ENCODE data around the gene SSBP3.

SSBP3 gene

DNA sequence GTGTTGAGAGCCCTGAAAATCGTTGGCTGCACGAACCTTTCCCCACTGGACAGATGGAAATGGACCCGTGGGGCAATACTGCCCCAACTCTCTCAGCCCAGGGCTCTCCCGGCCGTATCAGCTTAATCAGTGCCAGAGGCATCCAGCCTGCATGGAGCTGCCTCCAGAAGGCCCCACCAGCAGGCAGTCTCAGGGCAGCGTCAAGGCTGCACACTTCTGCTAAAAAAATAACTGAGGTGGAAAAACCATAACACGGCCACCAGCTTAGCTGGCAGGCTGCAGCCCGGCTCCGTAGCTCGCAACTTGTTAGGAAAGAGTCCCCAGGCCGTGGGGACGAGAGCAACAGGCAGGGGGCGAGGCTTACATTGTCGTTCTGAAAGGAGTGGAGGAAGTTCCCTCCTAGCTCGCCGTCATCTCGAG lies 178.3 kb downstream of the SSBP3 start:
- H3K36me3 ChIP-seq (ENCODE audit: insufficient read depth, insufficient read length, low read length) = peaks cover 49% of the 10 kb centered on the region
- 0 out of 2 replicates have a peak, but pooled peaks cover 8% of the 10 kb centered on the region for H3K9me3 ChIP-seq (ENCODE audit: insufficient read depth, low read length)
- no peaks in the 10 kb centered on the region for H3K27me3 ChIP-seq (ENCODE audit: insufficient read depth, insufficient read length)
- TF ChIP-seq YY1 (IDR thresholded peaks at IDR 0.05; ENCODE audit: insufficient read depth, insufficient read length) (no peak), ZNF274 (IDR thresholded peaks at IDR 0.05; ENCODE audit: low read depth, low read length) (no peak), SUZ12 (IDR thresholded peaks at IDR 0.05; ENCODE audit: extremely low read depth, insufficient read depth, insufficient read length) (no peak)
- H3K9ac ChIP-seq (ENCODE audit: insufficient read length, low read depth) = peak overlapping the region; percentile 46
- H3K4me1 ChIP-seq (ENCODE audit: insufficient read depth, insufficient read length) = peaks cover 53% of the 10 kb centered on the region
- H3K4me3 ChIP-seq (ENCODE audit: insufficient read length, low read depth) = no peak overlapping the region
- peak; percentile 47 for DNase-seq (ENCODE audit: low read depth, low spot score)

DNA sequence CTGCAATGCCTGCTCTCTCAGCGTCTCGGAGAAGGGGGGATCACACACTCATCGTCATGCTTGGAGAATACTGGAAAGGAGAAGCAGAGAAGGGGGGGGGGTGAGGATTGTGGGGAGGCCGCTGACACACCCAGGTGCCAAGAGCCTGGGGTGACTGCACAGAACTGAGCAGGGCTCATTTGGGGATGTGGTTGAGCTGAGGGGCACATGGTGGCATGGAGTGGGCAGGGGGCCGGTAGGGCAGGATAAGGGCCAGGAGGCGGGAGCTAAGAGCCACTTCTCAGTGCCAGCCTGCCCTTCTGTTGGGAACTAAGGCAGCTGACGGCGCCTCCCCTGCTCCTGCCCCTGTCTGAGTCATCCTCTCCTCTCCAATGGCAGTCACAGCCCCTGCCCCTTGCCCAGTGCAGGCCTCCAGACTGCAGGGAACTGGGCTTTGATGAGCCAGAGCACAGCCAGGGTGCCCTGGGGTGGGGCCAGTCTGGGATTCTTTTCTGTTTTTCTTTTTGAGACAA lies 179.0 kb downstream of the SSBP3 start:
- Histone ChIP-seq H3K36me3 (ENCODE audit: insufficient read depth, insufficient read length, low read length) (peaks cover 49% of the 10 kb centered on the region), H3K9ac (ENCODE audit: insufficient read length, low read depth) (peak overlapping the region; percentile 57), H3K4me1 (ENCODE audit: insufficient read depth, insufficient read length) (peaks cover 59% of the 10 kb centered on the region), H3K27me3 (ENCODE audit: insufficient read depth, insufficient read length) (no peaks in the 10 kb centered on the region), H3K9me3 (ENCODE audit: insufficient read depth, low read length) (0 out of 2 replicates have a peak, but pooled peaks cover 4% of the 10 kb centered on the region), H3K4me3 (ENCODE audit: insufficient read length, low read depth) (no peak overlapping the region)
- no peak for DNase-seq (ENCODE audit: low read depth, low spot score)
- TF ChIP-seq YY1 (IDR thresholded peaks at IDR 0.05; ENCODE audit: insufficient read depth, insufficient read length) = no peak
- TF ChIP-seq SUZ12 (IDR thresholded peaks at IDR 0.05; ENCODE audit: extremely low read depth, insufficient read depth, insufficient read length) = no peak
- no peak for TF ChIP-seq ZNF274 (IDR thresholded peaks at IDR 0.05; ENCODE audit: low read depth, low read length)

DNA sequence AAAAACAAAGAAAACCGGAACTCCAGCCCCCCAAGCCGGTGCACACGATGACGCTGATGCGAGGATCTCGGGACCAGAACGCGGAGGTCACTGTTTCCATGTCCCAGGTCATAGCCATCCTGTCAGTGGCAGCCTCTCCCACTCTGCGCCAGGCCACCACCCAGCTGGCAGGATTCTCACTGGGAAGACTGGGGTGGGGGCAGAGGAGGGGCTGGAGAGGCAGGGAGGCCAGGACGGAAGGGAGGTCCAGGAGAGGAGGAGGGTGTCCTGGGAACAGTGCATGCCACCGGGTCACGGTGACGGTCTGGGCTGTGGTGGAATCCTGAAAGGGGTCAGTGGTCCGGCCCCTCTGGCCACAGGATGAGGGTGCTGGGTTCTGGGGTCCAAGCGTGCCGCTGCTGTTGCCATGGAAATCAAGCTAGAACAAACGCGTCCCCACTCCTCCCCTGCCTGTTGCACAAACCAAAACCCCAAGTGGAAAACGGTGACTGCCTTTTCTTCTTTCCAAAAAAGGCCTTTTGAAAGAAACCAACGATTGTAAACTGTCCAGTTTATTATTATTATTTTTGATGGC lies 180.1 kb downstream of the SSBP3 start:
- Histone ChIP-seq H3K36me3 (ENCODE audit: insufficient read depth, insufficient read length, low read length) (peaks cover 57% of the 10 kb centered on the region), H3K4me3 (ENCODE audit: insufficient read length, low read depth) (no peak overlapping the region), H3K9ac (ENCODE audit: insufficient read length, low read depth) (no peak overlapping the region), H3K27me3 (ENCODE audit: insufficient read depth, insufficient read length) (no peaks in the 10 kb centered on the region), H3K9me3 (ENCODE audit: insufficient read depth, low read length) (no peaks in the 10 kb centered on the region), H3K4me1 (ENCODE audit: insufficient read depth, insufficient read length) (peaks cover 67% of the 10 kb centered on the region)
- no peak for DNase-seq (ENCODE audit: low read depth, low spot score)
- TF ChIP-seq SUZ12 (IDR thresholded peaks at IDR 0.05; ENCODE audit: extremely low read depth, insufficient read depth, insufficient read length) (no peak), YY1 (IDR thresholded peaks at IDR 0.05; ENCODE audit: insufficient read depth, insufficient read length) (no peak), ZNF274 (IDR thresholded peaks at IDR 0.05; ENCODE audit: low read depth, low read length) (no peak)

DNA sequence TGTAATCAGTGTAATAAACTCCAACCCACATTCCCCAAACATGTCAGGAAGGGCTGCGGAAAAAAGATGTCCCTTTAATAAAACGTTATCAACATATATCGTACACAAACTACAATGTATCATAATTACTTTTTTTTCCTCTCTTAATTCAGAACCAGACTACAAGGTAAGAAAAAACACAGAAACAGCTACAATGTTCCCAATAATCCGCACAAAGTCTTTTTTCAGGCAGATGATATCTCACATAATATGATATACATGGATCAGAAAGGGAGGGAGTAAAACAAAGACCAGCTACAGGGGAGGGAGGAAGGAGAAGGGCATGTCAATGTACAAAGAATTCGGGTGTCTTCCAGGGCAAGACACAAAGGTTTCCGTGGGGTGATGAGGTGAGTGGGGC lies 180.8 kb downstream of the SSBP3 start:
- no peak for DNase-seq (ENCODE audit: low read depth, low spot score)
- Histone ChIP-seq H3K9me3 (ENCODE audit: insufficient read depth, low read length) (no peaks in the 10 kb centered on the region), H3K9ac (ENCODE audit: insufficient read length, low read depth) (no peak overlapping the region), H3K36me3 (ENCODE audit: insufficient read depth, insufficient read length, low read length) (peaks cover 61% of the 10 kb centered on the region), H3K4me3 (ENCODE audit: insufficient read length, low read depth) (no peak overlapping the region), H3K27me3 (ENCODE audit: insufficient read depth, insufficient read length) (no peaks in the 10 kb centered on the region), H3K4me1 (ENCODE audit: insufficient read depth, insufficient read length) (peaks cover 67% of the 10 kb centered on the region)
- TF ChIP-seq ZNF274 (IDR thresholded peaks at IDR 0.05; ENCODE audit: low read depth, low read length) (no peak), YY1 (IDR thresholded peaks at IDR 0.05; ENCODE audit: insufficient read depth, insufficient read length) (no peak), SUZ12 (IDR thresholded peaks at IDR 0.05; ENCODE audit: extremely low read depth, insufficient read depth, insufficient read length) (no peak)

DNA sequence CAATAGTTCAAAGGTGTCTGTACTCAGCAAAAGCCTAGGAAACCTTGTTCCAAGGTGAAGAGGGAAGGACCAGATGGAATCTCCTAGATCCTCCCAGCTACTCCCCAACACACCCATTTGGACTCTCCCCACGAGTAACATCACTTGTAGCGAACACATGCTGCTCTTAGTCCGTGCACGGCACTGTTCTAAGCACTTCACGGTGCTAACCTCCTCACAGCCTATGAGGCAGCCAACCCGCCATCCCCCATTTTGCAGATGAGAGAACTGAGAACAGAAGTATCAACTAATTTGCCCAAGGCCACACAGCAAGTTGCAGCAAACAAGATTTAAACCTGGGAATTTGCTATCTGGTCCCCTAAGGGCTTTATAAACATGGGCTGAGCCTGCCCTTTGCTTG lies 182.0 kb downstream of the SSBP3 start:
- DNase-seq (ENCODE audit: low read depth, low spot score) = no peak
- H3K9ac ChIP-seq (ENCODE audit: insufficient read length, low read depth) = no peak overlapping the region
- peaks cover 64% of the 10 kb centered on the region for H3K36me3 ChIP-seq (ENCODE audit: insufficient read depth, insufficient read length, low read length)
- TF ChIP-seq SUZ12 (IDR thresholded peaks at IDR 0.05; ENCODE audit: extremely low read depth, insufficient read depth, insufficient read length) (no peak), YY1 (IDR thresholded peaks at IDR 0.05; ENCODE audit: insufficient read depth, insufficient read length) (no peak), ZNF274 (IDR thresholded peaks at IDR 0.05; ENCODE audit: low read depth, low read length) (no peak)
- H3K9me3 ChIP-seq (ENCODE audit: insufficient read depth, low read length) = no peaks in the 10 kb centered on the region
- no peaks in the 10 kb centered on the region for H3K27me3 ChIP-seq (ENCODE audit: insufficient read depth, insufficient read length)
- peaks cover 56% of the 10 kb centered on the region for H3K4me1 ChIP-seq (ENCODE audit: insufficient read depth, insufficient read length)
- no peak overlapping the region for H3K4me3 ChIP-seq (ENCODE audit: insufficient read length, low read depth)

DNA sequence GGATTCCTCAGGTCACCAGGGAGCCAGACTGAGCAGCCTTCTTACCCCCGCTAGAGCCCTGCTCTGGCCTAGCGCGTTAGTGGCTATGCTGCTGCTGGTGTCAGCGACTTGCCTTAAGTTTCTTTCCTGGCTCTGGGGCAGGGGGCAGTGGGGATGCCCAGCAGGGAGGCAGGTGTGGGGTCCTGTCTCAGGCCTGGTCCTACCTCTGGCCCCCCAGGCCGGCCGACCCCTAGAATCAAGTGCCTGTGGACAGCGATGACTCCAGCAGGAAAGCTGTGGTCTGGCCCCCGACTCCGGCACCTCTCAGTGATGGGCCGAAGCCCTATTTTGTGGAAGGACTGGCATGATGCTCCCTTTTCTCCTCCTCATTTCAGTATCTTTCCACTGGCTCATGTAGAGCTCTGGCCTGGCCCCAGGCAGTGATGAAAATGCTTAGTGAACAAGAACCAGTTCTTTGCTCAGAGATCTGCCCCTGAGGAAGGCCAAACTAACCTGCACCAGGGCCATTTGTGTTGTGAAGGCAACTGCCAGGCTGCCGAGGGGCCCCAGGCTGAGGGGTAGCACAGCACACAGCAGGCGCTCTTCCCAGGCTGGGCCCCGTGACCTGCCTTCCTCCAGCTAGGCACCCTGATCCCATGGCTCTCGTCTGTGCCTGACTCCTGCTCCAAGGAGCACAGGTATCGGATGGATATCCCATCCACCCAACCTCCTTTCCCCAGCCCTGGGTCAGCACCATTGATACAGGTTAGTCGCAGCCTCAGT lies 182.6 kb downstream of the SSBP3 start:
- no peak for DNase-seq (ENCODE audit: low read depth, low spot score)
- Histone ChIP-seq H3K9ac (ENCODE audit: insufficient read length, low read depth) (no peak overlapping the region), H3K4me3 (ENCODE audit: insufficient read length, low read depth) (no peak overlapping the region), H3K9me3 (ENCODE audit: insufficient read depth, low read length) (no peaks in the 10 kb centered on the region), H3K27me3 (ENCODE audit: insufficient read depth, insufficient read length) (no peaks in the 10 kb centered on the region), H3K36me3 (ENCODE audit: insufficient read depth, insufficient read length, low read length) (peaks cover 64% of the 10 kb centered on the region), H3K4me1 (ENCODE audit: insufficient read depth, insufficient read length) (peaks cover 51% of the 10 kb centered on the region)
- no peak for TF ChIP-seq ZNF274 (IDR thresholded peaks at IDR 0.05; ENCODE audit: low read depth, low read length)
- no peak for TF ChIP-seq SUZ12 (IDR thresholded peaks at IDR 0.05; ENCODE audit: extremely low read depth, insufficient read depth, insufficient read length)
- TF ChIP-seq YY1 (IDR thresholded peaks at IDR 0.05; ENCODE audit: insufficient read depth, insufficient read length) = no peak

DNA sequence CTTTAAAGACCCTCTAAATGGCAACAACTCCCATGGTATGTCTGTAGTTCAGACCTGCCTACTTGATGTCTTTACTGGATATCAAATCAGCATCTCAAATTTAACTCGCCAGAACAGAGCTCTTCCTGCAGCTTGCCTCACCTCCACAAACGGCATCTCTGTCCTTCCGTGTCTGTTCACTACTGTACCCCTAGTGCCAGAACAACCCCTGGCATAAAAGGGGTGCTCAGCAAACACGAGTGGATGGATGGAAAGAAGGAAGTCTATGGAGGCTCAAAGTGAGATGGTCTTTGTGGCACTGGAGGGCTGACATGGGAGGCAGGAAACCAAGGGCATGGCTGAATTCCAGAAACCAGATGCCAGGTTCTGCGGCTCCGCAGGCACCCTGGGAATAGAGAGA lies 183.5 kb downstream of the SSBP3 start:
- H3K4me3 ChIP-seq (ENCODE audit: insufficient read length, low read depth) = no peak overlapping the region
- H3K27me3 ChIP-seq (ENCODE audit: insufficient read depth, insufficient read length) = no peaks in the 10 kb centered on the region
- DNase-seq (ENCODE audit: low read depth, low spot score) = no peak
- TF ChIP-seq YY1 (IDR thresholded peaks at IDR 0.05; ENCODE audit: insufficient read depth, insufficient read length) (no peak), ZNF274 (IDR thresholded peaks at IDR 0.05; ENCODE audit: low read depth, low read length) (no peak), SUZ12 (IDR thresholded peaks at IDR 0.05; ENCODE audit: extremely low read depth, insufficient read depth, insufficient read length) (no peak)
- peaks cover 46% of the 10 kb centered on the region for H3K4me1 ChIP-seq (ENCODE audit: insufficient read depth, insufficient read length)
- peaks cover 68% of the 10 kb centered on the region for H3K36me3 ChIP-seq (ENCODE audit: insufficient read depth, insufficient read length, low read length)
- H3K9me3 ChIP-seq (ENCODE audit: insufficient read depth, low read length) = no peaks in the 10 kb centered on the region
- no peak overlapping the region for H3K9ac ChIP-seq (ENCODE audit: insufficient read length, low read depth)
